Peyer's patch (tissue), 4 donors: ENCODE measurements around the gene BMP5.

ENCODE experiments used
- POLR2A ChIP-seq, 2 donors: fragments of 450-650 bp; IDR thresholded peaks; one replicate each; pipeline ENCODE4 v1.5.1; 2017; ENCODE audit warnings: antibody characterized with exemption in 2 of 2, mild to moderate bottlenecking in 2 of 2, moderate library complexity in 2 of 2
- TF ChIP-seq, protein P1 (sequence below), 6 experiments: fragments of 450-650 bp in 4 of 6; fragments of 200-600 bp in 2 of 6; sonication (generic) in 1 of 6; IDR thresholded peaks; one replicate each; pipeline ENCODE4 v1.5.1; 2017 to 2019; ENCODE audit warnings: antibody characterized with exemption in 6 of 6, mild to moderate bottlenecking in 3 of 6, moderate library complexity in 1 of 6

DNA sequence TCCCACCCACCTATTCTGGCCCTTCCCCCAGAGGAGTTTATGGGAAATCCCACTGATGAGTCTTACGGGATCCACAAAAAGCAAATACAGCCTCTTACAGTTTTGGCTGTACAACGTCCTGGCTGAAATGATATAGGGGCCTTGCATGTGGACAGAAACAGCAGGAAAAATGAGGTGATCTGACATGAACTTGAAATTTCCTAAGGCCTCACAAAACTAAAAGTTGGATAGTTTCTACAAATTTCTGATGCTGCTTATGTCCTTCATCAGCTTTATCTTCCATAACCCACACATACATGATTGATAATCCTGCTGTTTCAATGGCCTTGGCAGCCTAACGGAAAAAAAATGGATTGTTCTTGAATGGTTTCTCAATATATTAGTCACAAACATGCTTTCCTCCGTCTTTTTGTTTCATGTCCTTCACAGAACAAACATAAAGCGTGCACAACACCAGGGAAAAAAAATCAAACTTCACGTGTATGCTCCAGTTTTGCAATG, 118.8 kb downstream of the BMP5 start:
- TF ChIP-seq, protein P1, sequence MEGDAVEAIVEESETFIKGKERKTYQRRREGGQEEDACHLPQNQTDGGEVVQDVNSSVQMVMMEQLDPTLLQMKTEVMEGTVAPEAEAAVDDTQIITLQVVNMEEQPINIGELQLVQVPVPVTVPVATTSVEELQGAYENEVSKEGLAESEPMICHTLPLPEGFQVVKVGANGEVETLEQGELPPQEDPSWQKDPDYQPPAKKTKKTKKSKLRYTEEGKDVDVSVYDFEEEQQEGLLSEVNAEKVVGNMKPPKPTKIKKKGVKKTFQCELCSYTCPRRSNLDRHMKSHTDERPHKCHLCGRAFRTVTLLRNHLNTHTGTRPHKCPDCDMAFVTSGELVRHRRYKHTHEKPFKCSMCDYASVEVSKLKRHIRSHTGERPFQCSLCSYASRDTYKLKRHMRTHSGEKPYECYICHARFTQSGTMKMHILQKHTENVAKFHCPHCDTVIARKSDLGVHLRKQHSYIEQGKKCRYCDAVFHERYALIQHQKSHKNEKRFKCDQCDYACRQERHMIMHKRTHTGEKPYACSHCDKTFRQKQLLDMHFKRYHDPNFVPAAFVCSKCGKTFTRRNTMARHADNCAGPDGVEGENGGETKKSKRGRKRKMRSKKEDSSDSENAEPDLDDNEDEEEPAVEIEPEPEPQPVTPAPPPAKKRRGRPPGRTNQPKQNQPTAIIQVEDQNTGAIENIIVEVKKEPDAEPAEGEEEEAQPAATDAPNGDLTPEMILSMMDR (IDR thresholded peaks at IDR 0.05), result no peak
- TF ChIP-seq POLR2A (IDR thresholded peaks at IDR 0.05), result no peak
